ENCODE data around the gene BEST3. TPM values are rescaled to one million over a fixed set of nuclear protein-coding genes. Genes with fewer than 3 reads are reported as not detected.
A peak's percentile ranks its signal among the peaks of the same experiment; 100 is the strongest.

The BEST3 gene
- total and polyA plus RNA-seq, 2 of the 4 experiments (the other 2 are of a cell fraction), result under 0.01 to 0.07 TPM

- H3K36me3 ChIP-seq (ENCODE audit: control insufficient read depth, insufficient read depth, low read length), result no peaks in the 10 kb centered on the region
- H4K5ac ChIP-seq (ENCODE audit: low read depth, low read length), result no peak overlapping the region
- no peak overlapping the region for H3K4me3 ChIP-seq (ENCODE audit: insufficient read depth, low read depth, low read length)
- dilution Hi-C loops (cut with HindIII; ENCODE audit: low sequenced_read_pairs, unreplicated experiment), result no loop called here
- no peak overlapping the region for H2AFZ ChIP-seq (replicated peaks; ENCODE audit: low read length, poor library complexity)
- H3K18ac ChIP-seq (ENCODE audit: low read depth, low read length), result no peak overlapping the region
- H4K20me1 ChIP-seq (ENCODE audit: insufficient read depth, low read length), result no peaks in the 10 kb centered on the region
- TF ChIP-seq SMC3 (IDR thresholded peaks at IDR 0.05; ENCODE audit: low read depth, low read length) (no peak), CTCF (conservative IDR thresholded peaks at IDR 0.05; ENCODE audit: low read depth, low read length) (0 out of 2 replicates have a peak, but pooled peaks have one; percentile 22), MAFK (IDR thresholded peaks at IDR 0.05; ENCODE audit: low read depth, low read length) (no peak), RAD21 (IDR thresholded peaks at IDR 0.05; ENCODE audit: low read length) (peak; percentile 16)
- ATAC-seq (ENCODE audit: low read depth) (no peak), DNase-seq (no peak)
- intact Hi-C loops (cut with micrococcal nuclease), result no loop called here
- in situ Hi-C loops (cut with MboI; ENCODE audit: low sequenced_read_pairs), result no loop called here
- H3K56ac ChIP-seq (ENCODE audit: extremely low read depth, insufficient read depth, low read length), result no peak overlapping the region
- H2AK5ac ChIP-seq (ENCODE audit: low read depth, low read length), result no peak overlapping the region; the same call in 1 of the 2 replicates
- no peaks in the 10 kb centered on the region for H3K9me1 ChIP-seq (ENCODE audit: insufficient read depth, low read length)
- H2AK9ac ChIP-seq (replicated peaks; ENCODE audit: low read depth, low read length, poor library complexity), result no peak overlapping the region
- no peak overlapping the region for H2BK20ac ChIP-seq (ENCODE audit: low read depth, low read length)
- H3K9ac ChIP-seq (ENCODE audit: low read depth, low read length), result no peak overlapping the region
- WGBS, 2 experiments (ENCODE audit: extremely low coverage in 2 of 2, insufficient read length in 1 of 2), result no CpG with 5 or more reads among the region's 6 CpGs
- BruUV-seq (replicated peaks), result no TSS peak
- H2BK120ac ChIP-seq (ENCODE audit: low read depth, low read length), result no peak overlapping the region
- no peak overlapping the region for H3K27ac ChIP-seq (ENCODE audit: insufficient read depth, low read length)
- H4K8ac ChIP-seq (ENCODE audit: low read depth in 2 of 2, low read length in 2 of 2), result no peak overlapping the region
- no peak overlapping the region for H3K23ac ChIP-seq (ENCODE audit: low read depth, low read length)
- H4K91ac ChIP-seq (ENCODE audit: insufficient read depth, low read depth, low read length), result no peak overlapping the region
- ChIA-PET POLR2A (ENCODE audit: unreplicated experiment) (no interaction called here), CTCF (interaction anchor here (0.6 to 1.1 kb wide), 2 partner anchors 9 to 243 kb away, joined by 3 to 6 read pairs; no protein-coding TSS in a partner anchor)
- H3K4me1 ChIP-seq (ENCODE audit: control insufficient read depth, insufficient read depth, low read length), result no peaks in the 10 kb centered on the region
- H3K4me2 ChIP-seq (ENCODE audit: low read depth, low read length), result no peak overlapping the region
- H2BK5ac ChIP-seq (ENCODE audit: low read depth, low read length, poor library complexity, severe bottlenecking), result no peak overlapping the region
- H2BK15ac ChIP-seq (ENCODE audit: low read depth, low read length), result no peak overlapping the region
- H3K14ac ChIP-seq (replicated peaks; ENCODE audit: low read depth, low read length), result no peak overlapping the region
- H3K4ac ChIP-seq (ENCODE audit: low read depth, low read length), result no peak overlapping the region
- peaks cover 7% of the 10 kb centered on the region for H3K27me3 ChIP-seq (ENCODE audit: control insufficient read depth, insufficient read depth, low read length)
- H3K79me1 ChIP-seq (ENCODE audit: low read depth in 1 of 2, low read length in 2 of 2), result no peaks in the 10 kb centered on the region
- H3K9me3 ChIP-seq (ENCODE audit: control insufficient read depth, insufficient read depth, low read length), result no peaks in the 10 kb centered on the region
These were observed 68.9 kb downstream of the BEST3 start for GRCh38 chr12:69630191-69630590.

Data from IMR-90 (cell line).